Smooth muscle cell (in vitro differentiated cells): ENCODE data around the gene TP53BP1. TPM values are rescaled to one million over a fixed set of nuclear protein-coding genes. Genes with fewer than 3 reads are reported as not detected.
A peak's percentile ranks its signal among the peaks of the same experiment; 100 is the strongest.

Experiments used
- DNase-seq: peaks from one replicate; lab custom pipeline; 2025; ENCODE audit not compliant: unreplicated experiment; lab: John Stamatoyannopoulos, UW
- H2AFZ ChIP-seq: fragments of 200-600 bp; sonication (generic); 2 replicates; pipeline ENCODE4 v1.6.0; 2016; ENCODE audit warnings: antibody characterized with exemption, low read depth, mild to moderate bottlenecking
- H3F3A ChIP-seq: fragments of 200-600 bp; sonication (generic); 2 replicates; pipeline ENCODE4 v1.6.0; 2017; ENCODE audit warnings: antibody characterized with exemption, low read depth
- H3K27ac ChIP-seq: fragments of 200-600 bp; sonication (generic); 2 replicates; pipeline ENCODE4 v1.5.1; 2016; ENCODE audit warnings: low read depth, mild to moderate bottlenecking
- H3K27me3 ChIP-seq: fragments of 200-600 bp; sonication (generic); 2 replicates; pipeline ENCODE4 v1.6.1; 2016; ENCODE audit warnings: low read depth, mild to moderate bottlenecking
- H3K36me3 ChIP-seq: fragments of 200-600 bp; sonication (generic); 2 replicates; pipeline ENCODE4 v1.5.1; 2016; ENCODE audit warnings: low read depth
- H3K4me1 ChIP-seq: fragments of 200-600 bp; sonication (generic); 2 replicates; pipeline ENCODE4 v1.5.1; 2016; ENCODE audit warnings: low read depth
- H3K4me2 ChIP-seq: fragments of 200-600 bp; sonication (generic); 2 replicates; pipeline ENCODE4 v1.6.0; 2016; ENCODE audit warnings: mild to moderate bottlenecking
- H3K4me3 ChIP-seq: fragments of 200-600 bp; sonication (generic); 2 replicates; pipeline ENCODE4 v1.5.1; 2016; ENCODE audit warnings: mild to moderate bottlenecking
- H3K79me2 ChIP-seq: fragments of 200-600 bp; sonication (generic); 2 replicates; pipeline ENCODE4 v1.6.0; 2016; ENCODE audit warnings: low read depth, mild to moderate bottlenecking
- H3K9ac ChIP-seq: fragments of 200-600 bp; sonication (generic); 2 replicates; pipeline ENCODE4 v1.6.0; 2016; ENCODE audit warnings: low read depth
- H3K9me3 ChIP-seq: fragments of 200-600 bp; sonication (generic); replicated peaks from 2 replicates; pipeline ENCODE4 v1.5.1; 2016; ENCODE audit warnings: low read depth
- H4K20me1 ChIP-seq: fragments of 200-600 bp; sonication (generic); 2 replicates; pipeline ENCODE4 v1.6.0; 2016; ENCODE audit warnings: low read depth
- CTCF ChIP-seq: fragments of 200-600 bp; sonication (generic); IDR thresholded peaks from 2 replicates; pipeline ENCODE4 v1.5.1; 2017; ENCODE audit warnings: borderline replicate concordance, mild to moderate bottlenecking, antibody characterized with exemption; ENCODE audit not compliant: insufficient read depth, poor library complexity, severe bottlenecking
- WGBS: methylation state at CpG from one replicate; pipeline ENCODE4 v1.1.7; 2016; ENCODE audit warnings: low lambda C conversion rate; 5-methylcytosine and 5-hydroxymethylcytosine counted together
- polyA plus RNA-seq: library from polyadenylated mRNA; unstranded; fragments of >200 nt; fragmentation: Nextera tagmentation; extraction: Ambion mirVana; gene quantifications from 2 replicates; pipeline ENCODE4 v1.2.1, GENCODE V29; 2016
- total RNA-seq: library from RNA; depleted of rRNA; stranded (reverse); fragments of >200 nt; gene quantifications from 2 replicates; pipeline ENCODE4 v1.2.3, GENCODE V29; 2014

Gene TP53BP1
- total and polyA plus RNA-seq, 2 experiments from 2014 or later: 24.1 to 41.5 TPM

- Histone ChIP-seq H3K4me1 (peaks cover 42% of the 10 kb centered on the region), H3K9me3 (no peaks in the 10 kb centered on the region), H3K27me3 (no peaks in the 10 kb centered on the region), H3K4me3 (peak within 1 kb of the TSS; percentile 82), H3K36me3 (peaks cover 5% of the 10 kb centered on the region), H3K79me2 (peaks cover 12% of the 10 kb centered on the region), H3K27ac (peak within 1 kb of the TSS; percentile 92), H3F3A (peaks cover 13% of the 10 kb centered on the region), H3K4me2 (peak within 1 kb of the TSS; percentile 99), H3K9ac (peak within 1 kb of the TSS; percentile 75), H2AFZ (peak within 1 kb of the TSS; percentile 96), H4K20me1 (peaks cover 23% of the 10 kb centered on the region)
- no peak for TF ChIP-seq CTCF
- DNase-seq: peak; percentile 68
- 2% methylated on average over 15 of the region's 15 CpGs for WGBS
Observed at GRCh38 chr15:43517354-43518196, 24.6 kb upstream of the TP53BP1 start, which contains the start of gene MAP1A. TSS of gene MAP1A (plus strand) at chr15:43517608. CDS start at chr15:43521474, 3,866 bp downstream.

DNA sequence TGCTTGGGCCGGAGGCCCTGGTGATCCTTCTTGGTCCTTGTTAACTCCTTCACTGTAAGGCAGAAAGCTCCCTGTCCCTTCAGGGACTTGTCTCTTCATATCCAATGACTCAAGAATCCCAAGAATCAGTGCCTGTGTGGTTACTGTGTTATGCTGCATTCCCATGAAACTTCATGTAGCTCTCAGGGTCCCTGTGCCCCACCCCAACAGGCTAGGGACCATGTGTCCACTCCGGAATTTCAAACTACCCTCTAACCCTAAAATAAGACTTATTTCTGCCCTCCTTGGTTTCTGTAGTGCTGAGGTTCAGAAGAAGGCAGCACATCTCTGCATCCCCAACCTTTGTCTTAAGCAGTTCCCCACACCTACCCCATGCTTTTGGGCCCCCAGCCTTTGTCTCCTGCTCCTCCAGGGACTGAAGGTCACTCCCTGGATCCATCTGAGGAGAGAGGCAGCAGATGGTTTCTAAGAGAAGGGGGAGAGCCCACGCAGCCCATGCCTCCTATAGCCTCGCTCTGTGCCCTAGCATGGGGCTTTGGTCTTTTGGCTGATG is 23.9 kb upstream of the TP53BP1 start:
- Histone ChIP-seq H3K4me1 (peaks cover 42% of the 10 kb centered on the region), H3K27me3 (no peaks in the 10 kb centered on the region), H4K20me1 (peaks cover 23% of the 10 kb centered on the region), H3K4me2 (peak overlapping the region; percentile 99), H3K79me2 (peaks cover 12% of the 10 kb centered on the region), H3K9ac (peak overlapping the region; percentile 75), H3F3A (peaks cover 13% of the 10 kb centered on the region), H3K27ac (peak overlapping the region; percentile 92), H3K36me3 (peaks cover under 1% of the 10 kb centered on the region), H3K9me3 (no peaks in the 10 kb centered on the region), H3K4me3 (peak overlapping the region; percentile 82), H2AFZ (peak overlapping the region; percentile 96)
- no peak for TF ChIP-seq CTCF
- WGBS: 21% methylated on average over 4 of the region's 4 CpGs
- DNase-seq: no peak

GRCh38 chr15:43516185-43516584 is 23.2 kb upstream of the TP53BP1 start:
- TF ChIP-seq CTCF: no peak
- H2AFZ ChIP-seq: peak overlapping the region; percentile 96

More at GRCh38 chr15:43516185-43516584, 23.2 kb upstream of the TP53BP1 start:
- peak overlapping the region; percentile 92 for H3K27ac ChIP-seq
- H3F3A ChIP-seq: peaks cover 13% of the 10 kb centered on the region
- peaks cover 23% of the 10 kb centered on the region for H4K20me1 ChIP-seq
- no peaks in the 10 kb centered on the region for H3K36me3 ChIP-seq
- H3K27me3 ChIP-seq: no peaks in the 10 kb centered on the region
- peaks cover 12% of the 10 kb centered on the region for H3K79me2 ChIP-seq
- 32% methylated on average over 5 of the region's 5 CpGs for WGBS
- H3K9ac ChIP-seq: peak overlapping the region; percentile 75
- H3K4me2 ChIP-seq: peak overlapping the region; percentile 99
- H3K9me3 ChIP-seq: no peaks in the 10 kb centered on the region
- DNase-seq: no peak
- H3K4me3 ChIP-seq: peak overlapping the region; percentile 82
- peaks cover 45% of the 10 kb centered on the region for H3K4me1 ChIP-seq
